Amniotic epithelial cell (primary cell): ENCODE measurements around the gene GPC2.
"Not testable (repeated sequence)": the region's sequence is repeated elsewhere in the genome, so short reads cannot be mapped to it uniquely, and the experiment has no call there.

Experiments used
- DNase-seq: peaks from one replicate; pipeline ENCODE4 v3.0.0-alpha.2; 2010; ENCODE audit warnings: low read depth

GPC2 gene

DNA sequence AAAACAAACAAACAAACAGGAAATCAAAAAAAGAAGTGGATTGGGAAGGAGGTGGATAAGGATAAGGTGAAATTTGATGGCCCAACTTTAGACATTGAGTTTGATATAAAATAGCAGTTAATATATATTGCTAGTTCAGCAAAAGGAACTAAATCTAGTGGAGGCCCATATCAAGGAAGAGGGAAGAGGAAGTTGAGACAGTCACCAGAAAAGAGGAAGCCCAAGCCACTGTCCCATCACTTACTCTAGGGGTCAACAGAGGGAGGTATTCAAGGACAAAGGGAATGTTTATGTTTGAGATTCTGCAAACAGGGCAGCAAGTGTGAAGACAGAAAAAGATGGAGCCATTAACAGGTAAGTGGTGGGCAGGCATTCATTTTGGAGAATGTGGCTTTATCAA is 24.8 kb downstream of the GPC2 start:
- DNase-seq = no peak

DNA sequence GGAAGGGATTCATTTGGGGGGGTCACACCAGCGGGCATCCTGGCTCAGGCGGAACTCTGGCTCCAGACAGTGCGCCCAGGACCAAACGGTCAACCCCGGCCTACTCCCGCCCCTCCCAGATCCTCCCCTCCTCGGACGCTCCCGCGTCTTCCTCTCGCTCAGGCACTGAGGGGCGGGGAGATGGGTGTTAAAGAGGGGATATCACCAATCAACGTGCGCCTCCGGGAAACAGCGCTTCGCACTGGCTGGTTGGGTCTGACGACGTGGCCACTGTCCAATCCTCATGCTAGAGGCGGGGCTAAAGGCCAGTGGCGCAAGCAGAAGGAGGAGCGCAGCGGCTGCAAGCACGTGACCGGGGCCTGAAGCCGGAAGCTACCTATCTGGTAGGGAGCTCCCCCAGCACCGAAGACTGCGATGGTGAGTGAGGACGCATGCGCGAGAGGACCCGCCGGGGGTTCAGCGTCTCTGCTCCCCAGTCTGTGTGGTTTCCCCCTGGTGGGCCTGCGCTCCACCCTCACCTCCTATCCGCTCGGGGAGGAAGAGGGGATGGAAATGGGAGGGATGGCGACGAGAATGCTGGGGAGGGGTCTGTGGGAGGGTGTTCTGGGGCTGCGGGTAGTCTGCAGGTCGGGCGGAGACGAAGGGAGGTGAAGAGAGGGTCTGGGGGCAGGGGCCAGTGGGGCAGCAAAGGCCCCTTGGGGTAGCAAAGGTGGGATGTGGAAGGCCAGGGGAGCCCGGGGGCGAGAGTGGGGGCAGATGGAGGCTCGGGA is 28.4 kb downstream of the GPC2 start, which contains the start of gene LAMTOR4:
Gene LAMTOR4, plus strand, starts transcription at position 360 of the 770 bp plus-strand sequence. Its CDS starts 55 bp downstream, at position 415.
- peak; percentile 98 for DNase-seq

DNA sequence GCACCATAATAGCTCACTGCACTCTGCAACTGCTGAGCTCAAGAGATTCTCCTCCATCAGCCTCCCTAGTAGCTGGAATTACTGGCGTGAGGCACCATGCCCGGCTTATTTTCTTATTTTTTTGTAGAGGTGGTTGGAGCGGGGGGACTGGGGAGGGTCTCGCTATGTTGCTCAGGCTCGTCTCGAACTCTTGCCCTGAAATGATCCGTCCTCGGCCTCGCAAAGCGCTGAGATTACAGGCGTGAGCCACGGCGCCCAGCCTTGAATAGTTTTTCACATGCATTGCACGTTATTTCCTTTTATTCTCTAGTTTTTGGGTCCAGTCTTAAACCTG is 29.0 kb downstream of the GPC2 start:
- DNase-seq = no peak

DNA sequence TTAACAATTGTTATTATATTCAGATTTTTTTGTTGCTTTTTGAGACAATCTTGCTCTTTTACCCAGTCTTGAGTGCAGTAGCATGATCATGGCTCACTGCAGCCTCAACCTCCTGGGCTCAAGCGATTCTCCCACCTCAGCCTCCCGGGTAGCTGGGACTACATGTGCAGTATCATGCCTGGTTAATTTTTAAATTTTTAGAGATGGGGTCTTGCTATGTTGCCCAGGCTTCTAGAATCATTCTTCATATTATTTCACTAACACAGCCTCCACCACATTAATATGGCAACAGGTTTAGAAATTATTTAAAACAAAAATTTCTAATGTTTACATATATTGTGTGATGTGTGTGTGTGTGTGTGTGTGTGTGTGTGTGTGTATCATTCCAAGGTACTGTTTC is 29.9 kb downstream of the GPC2 start:
- no peak for DNase-seq

DNA sequence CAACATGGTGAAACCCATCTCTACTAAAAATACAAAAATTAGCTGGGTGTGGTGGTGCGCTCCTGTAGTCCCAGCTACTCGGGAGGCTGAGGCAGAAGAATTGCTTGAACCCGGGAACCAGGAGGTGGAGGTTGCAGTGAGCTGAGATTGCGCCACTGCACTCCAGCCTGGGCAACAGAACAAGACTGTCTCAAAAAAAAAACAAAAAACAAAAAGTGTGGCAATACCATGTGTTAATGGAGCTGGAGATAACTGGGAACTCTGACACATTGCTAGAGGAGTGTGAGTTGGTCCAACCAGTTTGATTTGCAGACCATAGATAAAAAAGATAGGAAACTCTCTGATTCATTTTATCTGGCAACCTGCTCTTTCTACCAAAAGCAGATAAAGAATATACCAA is 30.8 kb downstream of the GPC2 start:
- DNase-seq = peak; percentile 97

DNA sequence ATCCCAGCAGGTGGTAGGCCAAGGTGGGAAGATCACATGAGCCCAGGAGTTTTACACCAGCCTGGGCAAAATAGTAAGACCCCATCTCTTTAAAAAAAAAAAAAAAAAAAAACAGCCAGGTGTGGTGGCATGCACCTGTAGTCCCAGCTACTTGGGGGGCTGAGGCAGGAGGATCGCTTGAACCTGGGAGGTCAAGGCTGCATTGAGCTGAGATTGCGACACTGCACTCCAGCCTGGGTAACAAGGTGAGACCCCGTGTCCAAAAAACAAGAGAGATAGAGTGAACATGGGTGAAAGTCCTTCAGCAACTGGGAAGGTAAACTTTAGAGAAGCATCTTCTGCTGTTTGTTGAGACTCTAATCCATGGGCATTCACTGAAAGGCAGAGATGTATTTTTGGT is 34.7 kb downstream of the GPC2 start:
- DNase-seq = no peak

DNA sequence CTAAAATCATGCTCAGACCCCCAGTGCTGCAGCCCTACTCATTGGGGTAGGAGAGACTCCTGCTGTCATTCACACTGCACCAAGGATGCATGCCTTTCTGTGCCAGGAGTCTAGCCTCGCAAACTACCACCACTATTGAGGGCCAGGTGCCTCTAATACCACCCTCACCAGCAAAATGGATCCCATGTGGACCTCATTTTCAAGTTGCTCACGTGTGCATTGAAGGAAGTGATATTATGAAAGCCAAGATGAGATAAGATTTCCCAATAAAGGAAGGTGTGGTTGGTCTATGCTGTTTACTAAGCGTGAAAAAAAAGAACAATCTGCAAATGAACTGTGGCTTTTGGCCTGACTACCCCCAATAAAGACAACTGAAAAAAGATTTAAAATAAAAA is 35.6 kb downstream of the GPC2 start:
- DNase-seq = no peak

DNA sequence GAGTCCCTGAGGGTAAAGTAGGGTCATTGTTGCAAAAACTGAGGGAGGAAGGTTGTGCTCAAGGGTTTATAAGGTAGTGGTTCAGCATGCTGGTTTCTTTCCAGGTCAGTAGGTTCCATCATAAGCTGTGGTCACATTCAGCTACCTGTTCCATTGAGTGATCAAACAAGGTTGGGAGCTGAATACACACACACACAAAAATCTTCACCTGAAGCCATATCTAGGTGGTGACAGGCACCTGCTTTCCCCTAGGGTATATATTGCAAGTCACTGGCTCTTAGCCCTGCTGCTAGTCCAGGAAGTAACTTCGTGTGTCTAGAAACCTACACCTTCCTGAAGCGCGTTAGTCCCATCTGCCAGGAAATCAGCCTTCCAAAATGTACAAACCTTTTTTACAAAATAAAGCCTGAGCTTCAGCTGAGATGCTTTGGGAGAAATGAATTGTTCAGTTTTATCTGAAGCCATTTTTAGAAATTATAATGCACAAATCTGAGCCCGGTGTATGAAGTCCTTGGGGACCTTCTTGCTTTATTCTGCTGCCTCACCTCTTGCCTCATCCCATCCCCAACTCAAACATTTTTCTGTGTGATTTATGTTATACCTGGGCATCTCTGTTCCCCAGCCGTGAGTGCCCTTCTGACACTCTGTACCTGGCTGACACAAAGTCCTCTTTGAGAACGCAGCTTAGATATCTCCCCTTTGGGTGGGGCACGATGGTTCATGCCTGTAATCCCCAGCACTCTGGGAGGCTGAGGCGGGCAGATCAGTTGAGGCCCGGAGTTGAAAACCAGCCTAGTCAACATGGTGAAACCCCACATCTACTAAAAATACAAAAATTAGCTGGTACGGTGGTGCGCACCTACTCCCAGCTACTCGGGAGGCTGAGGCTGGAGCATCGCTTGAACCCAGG is 39.1 kb downstream of the GPC2 start:
- DNase-seq = no peak

DNA sequence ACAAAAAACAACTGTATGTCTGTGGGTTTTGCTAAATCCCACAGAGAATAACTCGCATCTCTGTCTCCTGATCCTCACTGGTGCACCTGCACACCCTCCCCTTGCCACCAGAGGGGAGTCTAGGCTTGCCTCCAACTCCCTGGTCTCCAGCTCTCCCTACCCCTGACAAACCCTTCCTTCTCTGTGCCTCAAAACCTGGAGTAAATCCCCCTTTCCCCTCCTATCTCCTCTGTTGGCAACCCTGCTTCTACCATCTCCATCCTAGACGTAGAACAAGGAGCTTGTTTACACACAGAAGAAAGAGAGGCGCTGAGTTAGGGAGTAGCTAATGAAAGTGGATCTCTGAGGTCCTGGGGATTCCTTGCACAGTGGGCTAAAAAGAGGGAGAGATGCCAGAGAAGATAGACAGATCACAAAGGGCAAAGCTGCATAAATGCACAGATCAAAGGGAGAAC is 44.5 kb downstream of the GPC2 start:
- peak; percentile 62 for DNase-seq

DNA sequence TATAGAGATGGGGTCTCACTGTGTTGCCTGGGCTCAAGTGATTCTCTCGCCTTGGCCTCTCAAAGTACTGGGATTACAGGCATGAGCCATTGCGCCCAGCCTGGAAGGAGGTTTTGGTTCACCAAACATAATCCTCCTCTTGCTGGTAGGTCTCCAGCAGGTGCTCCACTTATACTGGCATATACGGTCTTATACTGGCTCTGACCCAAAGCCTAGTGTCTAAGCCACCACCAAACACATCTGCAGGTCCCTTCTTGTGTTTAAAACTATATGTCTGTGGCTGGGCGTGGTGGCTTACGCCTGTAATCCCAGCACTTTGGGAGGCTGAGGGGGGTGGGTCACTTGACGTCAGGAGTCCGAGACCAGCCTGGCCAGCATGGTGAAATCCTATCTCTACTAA is 45.1 kb downstream of the GPC2 start:
- no peak for DNase-seq

DNA sequence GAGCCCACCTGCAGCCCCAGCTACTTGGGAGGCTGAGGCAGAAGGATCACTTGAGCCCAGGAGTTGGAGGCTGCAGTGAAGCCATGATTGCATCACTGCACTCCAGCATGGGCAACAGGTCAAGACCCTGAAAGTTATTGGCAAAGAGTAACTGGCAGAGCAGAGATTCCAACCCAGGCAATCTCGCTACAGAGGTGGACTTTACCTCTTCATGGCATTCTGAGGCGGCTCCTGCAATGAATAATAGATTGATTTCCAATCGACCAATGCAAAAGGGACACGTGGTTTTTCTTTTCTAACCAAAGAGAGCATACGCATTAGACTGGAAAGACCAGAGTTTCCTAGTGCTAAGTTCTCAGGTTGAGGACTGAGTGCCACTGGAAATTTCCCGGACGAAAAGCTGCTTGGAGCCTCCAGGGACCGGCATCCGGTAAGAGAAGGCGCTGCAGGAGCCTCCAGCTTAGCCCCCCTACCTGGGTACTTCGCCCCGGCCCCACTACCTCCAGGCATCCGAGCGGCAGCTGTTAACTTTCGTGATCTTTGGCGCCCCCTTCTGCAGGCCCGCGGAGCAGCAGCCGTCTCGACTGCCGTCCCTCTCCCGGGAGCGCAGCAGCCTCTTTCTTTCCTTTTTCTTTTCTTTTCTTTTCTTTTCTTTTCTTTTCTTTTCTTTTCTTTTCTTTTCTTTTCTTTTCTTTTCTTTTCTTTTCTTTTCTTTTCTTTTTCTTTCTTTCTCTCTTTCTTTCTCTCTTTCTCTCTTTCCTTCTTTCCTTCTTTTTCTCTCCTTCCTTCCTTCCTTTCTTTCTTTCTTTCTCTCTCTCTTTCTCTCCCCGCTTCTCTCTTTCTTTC is 46.4 kb downstream of the GPC2 start:
- peak; percentile 26 for DNase-seq

DNA sequence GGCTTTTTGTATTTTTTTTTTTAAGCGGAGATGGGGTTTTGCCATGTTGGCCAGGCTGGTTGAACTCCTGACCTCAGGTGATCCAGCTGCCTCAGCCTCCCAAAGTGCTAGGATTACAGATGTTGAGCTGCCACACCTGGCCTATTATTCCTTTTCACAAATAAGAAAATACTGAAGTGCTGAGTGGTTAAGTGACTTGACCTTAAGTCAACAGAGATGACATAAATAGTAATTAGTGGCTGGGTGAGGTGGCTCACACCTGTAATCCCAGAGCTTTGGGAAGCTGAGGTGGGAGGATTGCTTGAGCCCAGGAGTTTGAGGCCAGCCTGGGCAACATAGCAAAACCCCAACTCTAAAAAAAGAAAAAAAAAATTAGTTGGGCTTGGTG is 47.0 kb downstream of the GPC2 start:
- DNase-seq = not testable (repeated sequence)

DNA sequence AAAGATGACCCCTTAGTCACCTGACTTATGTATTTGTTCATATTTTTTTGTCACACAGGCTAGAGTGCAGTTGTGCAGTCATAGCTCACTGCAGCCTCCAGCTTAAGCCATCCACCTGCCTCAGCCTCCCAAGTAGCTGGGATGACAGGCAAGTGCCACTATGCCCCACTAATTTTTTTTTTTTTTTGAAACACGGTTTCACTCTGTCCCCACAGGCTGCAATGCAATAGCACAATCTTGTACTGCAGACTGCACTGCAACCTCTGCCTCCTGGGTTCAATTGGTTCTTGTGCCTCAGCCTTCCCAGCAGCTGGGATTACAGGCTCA is 48.6 kb downstream of the GPC2 start:
- no peak for DNase-seq

DNA sequence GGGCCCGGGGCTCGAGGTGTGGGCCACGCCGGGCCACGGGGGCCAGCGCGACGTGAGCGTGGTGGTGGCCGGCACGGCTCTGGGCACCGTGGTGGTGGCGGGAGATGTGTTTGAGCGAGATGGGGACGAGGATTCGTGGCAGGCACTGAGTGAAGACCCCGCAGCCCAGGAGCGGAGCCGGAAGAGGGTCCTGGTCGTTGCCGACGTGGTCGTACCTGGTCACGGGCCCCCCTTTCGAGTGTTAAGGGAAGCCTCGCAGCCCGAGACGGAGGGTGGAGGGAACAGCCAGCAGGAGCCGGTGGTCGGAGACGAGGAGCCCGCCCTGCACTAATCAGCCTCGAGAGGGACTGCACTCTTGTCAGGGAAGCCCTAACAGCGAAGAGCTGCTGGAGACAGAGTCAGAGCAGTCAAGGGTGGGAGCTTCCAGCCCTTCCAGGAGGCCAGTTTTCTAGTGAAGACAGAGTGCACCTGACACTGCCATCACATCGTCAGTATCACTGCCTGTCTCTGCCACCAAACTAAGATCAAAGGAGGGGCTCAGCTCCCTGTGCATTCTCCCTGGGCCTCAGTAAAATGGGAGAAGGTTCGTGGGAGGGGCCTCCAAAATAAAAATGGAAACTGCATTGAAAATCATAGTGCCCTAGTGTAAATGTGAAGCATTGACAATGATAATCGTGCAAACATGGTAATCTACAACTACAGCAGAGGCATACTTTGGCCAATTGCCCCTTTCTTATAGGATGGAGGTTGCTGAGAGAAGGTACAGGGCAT is 49.1 kb downstream of the GPC2 start:
- DNase-seq = no peak

DNA sequence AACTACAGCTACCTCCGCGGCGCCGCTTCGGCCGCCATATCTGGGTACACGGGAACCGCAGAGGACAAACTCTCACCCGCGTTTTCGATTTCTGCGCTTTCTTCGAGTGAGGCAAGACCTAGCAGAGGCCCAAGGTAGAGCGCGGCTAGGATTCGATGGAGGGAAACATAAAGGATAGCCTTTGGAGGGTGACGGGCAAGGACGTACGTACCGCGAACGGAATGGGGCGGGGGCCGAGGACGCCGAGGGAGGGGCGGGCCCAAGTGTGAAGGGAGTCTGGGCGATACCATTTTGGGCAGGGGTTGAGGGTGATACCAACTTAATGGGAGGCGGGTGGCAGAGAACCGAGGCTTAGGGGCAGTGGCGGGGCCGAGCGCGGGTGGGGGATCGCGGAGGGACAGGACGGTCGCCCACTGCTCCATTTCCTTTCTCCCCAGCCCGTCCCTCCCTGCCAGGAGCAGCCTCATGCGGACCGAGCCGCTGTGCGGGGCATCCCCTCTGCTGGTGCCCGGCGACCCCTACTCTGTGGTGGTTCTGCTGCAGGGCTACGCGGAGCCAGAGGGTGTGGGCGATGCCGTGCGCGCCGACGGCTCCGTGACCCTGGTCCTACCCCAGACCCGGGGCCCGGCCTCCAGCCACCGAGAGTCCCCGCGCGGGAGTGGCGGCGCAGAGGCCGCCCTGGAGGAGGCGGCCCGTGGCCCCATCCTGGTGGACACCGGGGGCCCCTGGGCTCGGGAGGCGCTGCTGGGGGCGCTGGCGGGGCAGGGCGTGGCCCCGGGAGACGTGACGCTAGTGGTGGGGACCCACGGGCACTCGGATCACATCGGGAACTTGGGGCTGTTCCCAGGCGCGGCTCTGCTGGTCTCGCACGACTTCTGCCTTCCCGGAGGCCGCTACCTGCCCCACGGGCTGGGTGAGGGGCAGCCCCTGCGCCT is 50.0 kb downstream of the GPC2 start, which contains the start of gene MBLAC1:
Gene MBLAC1, plus strand, starts transcription at position 37 of the 935 bp plus-strand sequence. Its CDS starts 429 bp downstream, at position 466.
- DNase-seq = peak; percentile 91

DNA sequence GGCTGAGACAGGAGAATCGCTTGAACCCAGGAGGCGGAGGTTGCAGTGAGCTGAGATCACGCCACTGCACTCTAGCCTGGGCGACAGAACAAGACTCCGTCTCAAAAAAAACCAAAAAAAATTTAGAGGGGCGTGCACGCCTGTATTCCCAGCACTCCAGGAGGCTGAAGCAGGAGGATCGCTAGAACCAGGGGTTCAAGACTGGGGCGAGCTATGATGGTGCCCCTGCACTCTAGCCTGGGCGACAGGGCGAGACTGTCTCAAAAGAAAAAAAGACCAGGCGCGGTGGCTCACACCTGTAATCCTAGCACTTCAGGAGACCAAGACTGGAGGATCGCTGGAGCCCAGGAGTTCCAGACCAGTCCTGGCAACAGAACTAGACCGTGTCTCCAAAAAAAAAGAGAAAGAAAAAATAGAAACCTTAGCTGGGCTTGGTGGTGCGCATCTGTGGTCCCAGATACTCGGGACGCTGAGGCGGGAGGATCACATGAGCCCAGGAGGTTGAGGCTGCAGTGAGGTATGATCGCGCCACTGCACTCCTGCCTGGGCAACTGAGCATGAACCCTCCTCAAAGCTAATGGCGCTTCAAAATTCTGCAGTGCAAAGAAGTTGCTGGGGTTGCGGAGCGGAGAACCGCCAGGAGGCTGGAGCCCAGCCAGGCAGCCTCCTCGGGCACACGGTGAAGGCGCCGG is 50.8 kb downstream of the GPC2 start:
- no peak for DNase-seq

DNA sequence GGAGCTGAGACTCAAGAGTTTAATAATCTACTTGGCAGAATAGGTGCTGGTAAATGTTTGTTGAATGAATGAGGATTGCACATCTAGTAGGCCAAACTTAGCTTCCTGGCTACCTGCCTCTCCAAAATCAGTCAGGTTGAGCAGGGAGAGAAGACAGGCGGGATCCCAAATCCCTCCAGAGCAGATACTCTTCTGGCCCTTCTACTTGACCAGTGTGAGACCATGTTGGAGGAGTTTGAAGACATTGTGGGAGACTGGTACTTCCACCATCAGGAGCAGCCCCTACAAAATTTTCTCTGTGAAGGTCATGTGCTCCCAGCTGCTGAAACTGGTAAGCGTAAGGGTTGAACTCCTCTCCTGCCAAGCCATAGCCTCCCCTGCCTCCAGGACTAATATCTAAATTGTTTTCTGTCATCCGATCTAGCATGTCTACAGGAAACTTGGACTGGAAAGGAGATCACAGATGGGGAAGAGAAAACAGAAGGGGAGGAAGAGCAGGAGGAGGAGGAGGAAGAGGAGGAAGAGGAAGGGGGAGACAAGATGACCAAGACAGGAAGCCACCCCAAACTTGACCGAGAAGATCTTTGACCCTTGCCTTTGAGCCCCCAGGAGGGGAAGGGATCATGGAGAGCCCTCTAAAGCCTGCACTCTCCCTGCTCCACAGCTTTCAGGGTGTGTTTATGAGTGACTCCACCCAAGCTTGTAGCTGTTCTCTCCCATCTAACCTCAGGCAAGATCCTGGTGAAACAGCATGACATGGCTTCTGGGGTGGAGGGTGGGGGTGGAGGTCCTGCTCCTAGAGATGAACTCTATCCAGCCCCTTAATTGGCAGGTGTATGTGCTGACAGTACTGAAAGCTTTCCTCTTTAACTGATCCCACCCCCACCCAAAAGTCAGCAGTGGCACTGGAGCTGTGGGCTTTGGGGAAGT is 52.6 kb downstream of the GPC2 start:
- DNase-seq = no peak

DNA sequence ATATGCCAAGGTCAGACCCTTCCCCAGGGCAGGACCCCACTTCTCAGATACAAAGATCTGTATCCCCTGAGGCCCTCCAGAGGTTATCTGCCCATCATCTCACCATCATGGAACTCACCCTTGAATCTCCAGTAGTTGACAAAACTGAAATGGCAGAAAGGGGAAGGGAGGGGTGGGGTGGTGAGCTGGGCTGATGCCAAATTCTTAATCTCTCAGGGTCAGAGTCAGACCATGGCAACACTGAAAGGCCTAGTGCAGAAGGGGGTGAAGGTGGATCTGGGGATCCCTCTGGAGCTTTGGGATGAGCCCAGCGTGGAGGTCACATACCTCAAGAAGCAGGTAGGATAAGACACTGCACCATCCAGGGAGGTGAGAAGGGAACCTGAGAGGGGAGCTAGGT is 54.6 kb downstream of the GPC2 start:
- no peak for DNase-seq

DNA sequence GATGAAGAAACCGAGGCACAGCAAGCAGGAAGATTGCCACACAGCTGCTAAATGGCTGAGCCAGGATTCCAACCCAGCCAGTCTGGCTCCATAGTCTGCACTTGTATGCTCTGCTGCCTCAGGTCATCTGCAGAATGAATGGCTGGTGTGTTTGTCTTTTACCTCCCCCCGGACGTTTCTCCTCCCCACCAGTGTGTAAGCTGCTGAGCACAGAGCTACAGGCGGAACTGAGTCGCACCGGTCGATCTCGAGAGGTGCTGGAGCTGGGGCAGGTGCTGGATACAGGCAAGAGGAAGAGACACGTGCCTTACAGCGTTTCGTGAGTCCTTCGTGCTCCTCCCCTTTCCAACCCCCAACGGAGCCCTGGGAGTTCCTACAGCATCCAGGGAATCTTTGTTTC is 55.1 kb downstream of the GPC2 start:
- no peak for DNase-seq
